ENCODE data around the gene MLIP.

MLIP gene

GRCh38 chr6:54188846-54189245 is 77.6 kb downstream of the MLIP start:
- no peak for TF ChIP-seq ZBTB7A (IDR thresholded peaks at IDR 0.05; ENCODE audit: low read depth)
- TF ChIP-seq MAX (IDR thresholded peaks at IDR 0.05) = no peak
- TF ChIP-seq YY1 (IDR thresholded peaks at IDR 0.05; ENCODE audit: low read depth) = no peak
- no peak for TF ChIP-seq TEAD4 (IDR thresholded peaks at IDR 0.05)
- TF ChIP-seq REST (IDR thresholded peaks at IDR 0.05; ENCODE audit: low read depth) = no peak
- no peak for TF ChIP-seq EP300 (IDR thresholded peaks at IDR 0.05; ENCODE audit: borderline replicate concordance)
- TF ChIP-seq EGR1 (IDR thresholded peaks at IDR 0.05) = no peak
- TF ChIP-seq FOXM1 (IDR thresholded peaks at IDR 0.05; ENCODE audit: borderline replicate concordance, low read depth) = no peak
- TF ChIP-seq CEBPB (IDR thresholded peaks at IDR 0.05) = no peak
- no peak for TF ChIP-seq RAD21 (IDR thresholded peaks at IDR 0.05; ENCODE audit: low read depth)
- no peak for TF ChIP-seq NFIC (IDR thresholded peaks at IDR 0.05)
- no peak for TF ChIP-seq USF1 (IDR thresholded peaks at IDR 0.05)
- TF ChIP-seq TCF12 (IDR thresholded peaks at IDR 0.05; ENCODE audit: low read depth) = no peak
- TF ChIP-seq TAF1 (IDR thresholded peaks at IDR 0.05; ENCODE audit: low read depth) = no peak
- no peak for TF ChIP-seq CREB1 (IDR thresholded peaks at IDR 0.05; ENCODE audit: low read depth)

GRCh38 chr6:54191461-54191860 is 80.2 kb downstream of the MLIP start:
- TF ChIP-seq TAF1 (IDR thresholded peaks at IDR 0.05; ENCODE audit: low read depth) = no peak
- TF ChIP-seq ZBTB7A (IDR thresholded peaks at IDR 0.05; ENCODE audit: low read depth) = no peak
- TF ChIP-seq TEAD4 (IDR thresholded peaks at IDR 0.05) = no peak
- no peak for TF ChIP-seq CEBPB (IDR thresholded peaks at IDR 0.05)
- no peak for TF ChIP-seq EGR1 (IDR thresholded peaks at IDR 0.05)
- TF ChIP-seq YY1 (IDR thresholded peaks at IDR 0.05; ENCODE audit: low read depth) = no peak
- TF ChIP-seq FOXM1 (IDR thresholded peaks at IDR 0.05; ENCODE audit: borderline replicate concordance, low read depth) = no peak
- no peak for TF ChIP-seq RAD21 (IDR thresholded peaks at IDR 0.05; ENCODE audit: low read depth)
- TF ChIP-seq REST (IDR thresholded peaks at IDR 0.05; ENCODE audit: low read depth) = no peak
- no peak for TF ChIP-seq MAX (IDR thresholded peaks at IDR 0.05)
- TF ChIP-seq USF1 (IDR thresholded peaks at IDR 0.05) = no peak
- TF ChIP-seq NFIC (IDR thresholded peaks at IDR 0.05) = no peak
- no peak for TF ChIP-seq TCF12 (IDR thresholded peaks at IDR 0.05; ENCODE audit: low read depth)
- no peak for TF ChIP-seq EP300 (IDR thresholded peaks at IDR 0.05; ENCODE audit: borderline replicate concordance)
- no peak for TF ChIP-seq CREB1 (IDR thresholded peaks at IDR 0.05; ENCODE audit: low read depth)

- TF ChIP-seq YY1 (IDR thresholded peaks at IDR 0.05; ENCODE audit: low read depth) (no peak), EGR1 (IDR thresholded peaks at IDR 0.05) (no peak), ZBTB7A (IDR thresholded peaks at IDR 0.05; ENCODE audit: low read depth) (no peak), REST (IDR thresholded peaks at IDR 0.05; ENCODE audit: low read depth) (no peak), FOXM1 (IDR thresholded peaks at IDR 0.05; ENCODE audit: borderline replicate concordance, low read depth) (no peak), USF1 (IDR thresholded peaks at IDR 0.05) (no peak), RAD21 (IDR thresholded peaks at IDR 0.05; ENCODE audit: low read depth) (no peak), EP300 (IDR thresholded peaks at IDR 0.05; ENCODE audit: borderline replicate concordance) (no peak), NFIC (IDR thresholded peaks at IDR 0.05) (no peak), MAX (IDR thresholded peaks at IDR 0.05) (no peak), TAF1 (IDR thresholded peaks at IDR 0.05; ENCODE audit: low read depth) (no peak), TEAD4 (IDR thresholded peaks at IDR 0.05) (no peak), TCF12 (IDR thresholded peaks at IDR 0.05; ENCODE audit: low read depth) (no peak), CREB1 (IDR thresholded peaks at IDR 0.05; ENCODE audit: low read depth) (no peak), CEBPB (IDR thresholded peaks at IDR 0.05) (no peak)
Observed at GRCh38 chr6:54192993-54193392, 81.8 kb downstream of the MLIP start.

Data from Ishikawa (cell line).